Heart right ventricle (tissue), 16 donors: ENCODE results near the gene SCN4A. TPM values are rescaled to one million over a fixed set of nuclear protein-coding genes. Genes with fewer than 3 reads are reported as not detected.

Experiments used
- ATAC-seq, 8 donors: fragments of 200-7000 bp; cut with Tn5 transposase; one replicate each; pipeline ENCODE4 v1.9.1; 2020; ENCODE audit warnings: mild to moderate bottlenecking in 8 of 8, moderate library complexity in 8 of 8, moderate number of reproducible peaks in 1 of 8
- DNase-seq, 2 donors: peaks; one replicate each; pipeline ENCODE4 v3.0.0-alpha.2; 2020
- H3K27ac ChIP-seq, 10 donors: fragments of 200-600 bp; sonication (generic) in 2 of 10; one replicate each; pipeline versions ENCODE4 v1.5.0 to v1.8.0; 2020 to 2022; ENCODE audit warnings: mild to moderate bottlenecking in 3 of 10
- H3K27me3 ChIP-seq, 7 donors: fragments of 200-600 bp; one replicate each; pipeline ENCODE4 v1.8.0; 2021 to 2022; ENCODE audit warnings: mild to moderate bottlenecking in 2 of 7
- H3K36me3 ChIP-seq, 9 donors: fragments of 200-600 bp; sonication (generic) in 1 of 9; one replicate each; pipeline versions ENCODE4 v1.5.0 to v1.8.0; 2020 to 2022; ENCODE audit warnings: mild to moderate bottlenecking in 2 of 9
- H3K4me1 ChIP-seq, 9 donors: fragments of 200-600 bp; sonication (generic) in 1 of 9; one replicate each; pipeline versions ENCODE4 v1.5.0 to v1.8.0; 2020 to 2022; ENCODE audit warnings: mild to moderate bottlenecking in 4 of 9
- H3K4me3 ChIP-seq, 10 donors: fragments of 200-600 bp; sonication (generic) in 2 of 10; one replicate each; pipeline versions ENCODE4 v1.5.0 to v1.8.0; 2020 to 2022; ENCODE audit warnings: mild to moderate bottlenecking in 7 of 10, moderate library complexity in 2 of 10
- H3K9me3 ChIP-seq, 11 donors: fragments of 200-600 bp in 10 of 11; sonication (generic) in 2 of 11; one replicate each; pipeline versions ENCODE4 v1.5.0 to v1.8.0; 2013 to 2022; ENCODE audit warnings: mild to moderate bottlenecking in 2 of 11, control low read depth in 1 of 11, moderate library complexity in 1 of 11
- WGBS, 2 donors: extraction: QIAGEN DNeasy Blood & Tissue Kit; methylation state at CpG; one replicate each; pipeline ENCODE4 v1.1.7; 2013; ENCODE audit warnings: inconsistent platforms in 1 of 2; 5-methylcytosine and 5-hydroxymethylcytosine counted together
- intact Hi-C, 10 donors: fragments of 100-400 bp; cut with DNase I; formaldehyde crosslinking; loops; one replicate each; pipeline versions ENCODE4 v1.11.1 to v1.14.2; 2022
- polyA plus RNA-seq, 2 donors: library from polyadenylated mRNA; stranded (reverse); fragments of 200-250 nt; gene quantifications; one replicate each; pipeline ENCODE4 v1.2.3, GENCODE V29; 2013
- total RNA-seq, 10 donors: library from RNA; stranded (reverse); fragmentation: NEBNext Ultra II Directional in 3 of 10; extraction: Animal tissue kit (Norgen Biotek cat#: 25700) in 3 of 10; gene quantifications; one replicate each; pipeline versions ENCODE4 v1.2.1 to v1.2.4, GENCODE V29; 2021 to 2023
- TF ChIP-seq, protein P1 (sequence below), 9 donors: fragments of 200-600 bp; sonication (generic) in 2 of 9; IDR thresholded peaks; one replicate each; pipeline versions ENCODE4 v1.5.0 to v1.8.0; 2021 to 2022; ENCODE audit warnings: antibody characterized with exemption in 9 of 9, mild to moderate bottlenecking in 5 of 9, moderate library complexity in 1 of 9
- donor health status: Arrhythmogenic right ventricular cardiomyopathy.
- donor health status: ischemic (EF 13 %, LVEDD 7.1; RV severe dilation, severe dysfunction).
- donor health status: healthy with polysubstance abuse.
- donor health status: DM: no; HTN: yes; CAD: no.
- donor health status: DM: no; HTN: no; CAD: no.
- donor health status: ischemic (EF 25% LVEDD 6.9; RV normal size, moderate dysfunction).
- donor health status: ischemic (EF 25% LVEDD 5.7; RV mildly dilated, moderate dysfunction).
- donor health status: healthy.
- donor health status: DM: yes; HTN: yes; CAD: no.
- donor health status: Ischemic cardiomyopathy.
- donor health status: ischemic (EF 35%, LVEDD 5.7; RV mildly dilated, moderate dysfunction).
- donor health status: nonischemic (EF 11% LVEDD 7.7; RV severe dilation, severe dysfunction).
- donor health status: DM: yes; HTN: yes; CAD: no.
- donor health status: PGD.
- donor health status: ischemic (EF 29% LVEDD 5.4; RV normal size, mild dysfunction).
- donor health status: nonischemic (EF 23%, LVEDD 6.1; RV moderate dilation, normal function).

SCN4A gene
- total and polyA plus RNA-seq, 12 donors, result 0.19 to 2.9 (median 0.53) TPM

DNA sequence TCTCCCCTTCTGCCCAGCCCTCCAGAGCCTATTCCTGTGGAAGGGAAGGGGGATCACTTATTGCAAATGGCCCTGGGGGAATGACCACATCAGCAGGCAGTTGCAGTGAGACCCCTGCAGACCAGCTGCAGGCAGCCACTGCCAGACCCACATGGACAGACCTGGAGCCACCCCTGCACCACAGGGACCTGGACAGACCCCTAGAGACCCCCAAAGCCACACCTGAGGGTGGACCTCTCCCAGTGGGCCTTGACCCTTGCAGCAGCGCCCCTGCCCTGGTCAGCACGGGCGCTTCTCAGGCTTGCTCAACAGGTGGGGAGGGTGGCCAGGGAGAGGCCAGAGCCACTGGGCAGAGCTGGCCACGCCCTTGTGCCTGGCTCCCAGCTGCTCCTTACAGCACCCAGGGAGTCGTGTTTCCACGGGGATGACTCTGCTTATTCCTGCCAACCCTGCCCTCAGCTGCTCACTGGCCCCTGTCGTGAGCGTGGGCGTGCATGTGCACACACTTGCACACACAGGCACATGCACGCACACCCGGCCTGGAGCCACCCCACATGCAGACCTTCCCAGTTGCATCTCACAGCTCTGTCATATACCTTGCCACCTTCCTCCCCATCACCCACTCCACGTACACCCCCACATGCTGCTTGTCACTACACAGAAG lies 1.3 kb upstream of the SCN4A start:
- ATAC-seq, result peak in 3 of 8 donors; percentile 9 to 35 (median 10)
- intact Hi-C loops, result no loop called here
- whole genome bisulfite sequencing, 2 donors, result 86% methylated on average over 12 of the region's 12 CpGs
- DNase-seq, result no peak
- H3K27ac ChIP-seq, result no peak overlapping the region
- no peaks in the 10 kb centered on the region for H3K9me3 ChIP-seq
- H3K4me1 ChIP-seq, result peaks cover 0 to 54% (median 22%) of the 10 kb centered on the region in 9 donors
- no peaks in the 10 kb centered on the region for H3K27me3 ChIP-seq
- no peaks in the 10 kb centered on the region for H3K36me3 ChIP-seq
- TF ChIP-seq, protein P1, sequence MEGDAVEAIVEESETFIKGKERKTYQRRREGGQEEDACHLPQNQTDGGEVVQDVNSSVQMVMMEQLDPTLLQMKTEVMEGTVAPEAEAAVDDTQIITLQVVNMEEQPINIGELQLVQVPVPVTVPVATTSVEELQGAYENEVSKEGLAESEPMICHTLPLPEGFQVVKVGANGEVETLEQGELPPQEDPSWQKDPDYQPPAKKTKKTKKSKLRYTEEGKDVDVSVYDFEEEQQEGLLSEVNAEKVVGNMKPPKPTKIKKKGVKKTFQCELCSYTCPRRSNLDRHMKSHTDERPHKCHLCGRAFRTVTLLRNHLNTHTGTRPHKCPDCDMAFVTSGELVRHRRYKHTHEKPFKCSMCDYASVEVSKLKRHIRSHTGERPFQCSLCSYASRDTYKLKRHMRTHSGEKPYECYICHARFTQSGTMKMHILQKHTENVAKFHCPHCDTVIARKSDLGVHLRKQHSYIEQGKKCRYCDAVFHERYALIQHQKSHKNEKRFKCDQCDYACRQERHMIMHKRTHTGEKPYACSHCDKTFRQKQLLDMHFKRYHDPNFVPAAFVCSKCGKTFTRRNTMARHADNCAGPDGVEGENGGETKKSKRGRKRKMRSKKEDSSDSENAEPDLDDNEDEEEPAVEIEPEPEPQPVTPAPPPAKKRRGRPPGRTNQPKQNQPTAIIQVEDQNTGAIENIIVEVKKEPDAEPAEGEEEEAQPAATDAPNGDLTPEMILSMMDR (IDR thresholded peaks at IDR 0.05), result no peak
- H3K4me3 ChIP-seq, result no peak overlapping the region

DNA sequence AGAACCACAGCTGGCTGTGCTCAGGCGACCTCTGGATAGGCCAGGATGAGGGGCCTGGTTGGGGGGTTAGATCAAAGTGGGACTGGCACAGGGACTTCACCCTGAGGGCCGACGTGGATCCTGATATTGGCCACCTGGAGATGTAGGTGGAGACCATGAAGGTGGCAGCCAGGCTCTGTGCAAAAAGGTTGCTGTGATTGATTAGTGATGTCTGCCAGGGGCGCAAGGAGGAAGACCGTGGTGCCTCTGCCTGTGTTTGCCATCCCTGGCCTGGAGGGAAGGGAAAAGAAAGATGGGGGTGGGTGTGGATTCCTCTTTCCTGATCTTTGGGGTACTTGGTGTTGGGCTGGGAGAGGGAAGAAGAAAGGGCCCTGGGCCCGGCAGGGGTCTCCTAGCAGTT lies 529 bp upstream of the SCN4A start:
- Histone ChIP-seq H3K9me3 (no peaks in the 10 kb centered on the region), H3K36me3 (no peaks in the 10 kb centered on the region), H3K27me3 (no peaks in the 10 kb centered on the region), H3K4me3 (no peak overlapping the region), H3K27ac (no peak overlapping the region), H3K4me1 (peaks cover 0 to 47% (median 20%) of the 10 kb centered on the region in 9 donors)
- ATAC-seq, result no peak
- intact Hi-C loops, result no loop called here
- TF ChIP-seq, protein P1 (IDR thresholded peaks at IDR 0.05), result no peak
- WGBS, 2 donors, result 94 to 96% methylated on average over 6 of the region's 6 CpGs
- DNase-seq, result no peak

DNA sequence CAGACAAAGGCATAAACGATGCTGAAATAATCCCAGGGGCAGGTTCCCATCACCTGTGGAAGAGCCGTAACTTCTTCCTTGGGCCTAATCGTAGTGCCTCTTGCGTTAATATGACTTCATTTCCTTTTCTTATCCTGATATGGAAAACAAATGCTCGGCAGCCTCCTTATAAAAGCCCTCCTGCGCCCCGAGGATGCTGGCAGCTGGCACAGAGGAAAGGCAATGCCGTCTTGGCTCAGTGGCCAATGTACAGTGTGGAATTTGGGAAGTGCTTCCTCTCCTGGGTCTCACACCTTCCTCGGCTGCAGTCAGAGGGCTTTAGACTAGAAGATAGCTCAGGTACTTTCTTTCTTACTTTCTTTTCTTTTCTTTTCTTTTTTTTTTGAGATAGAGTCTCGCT lies 3.4 kb downstream of the SCN4A start:
- WGBS, 2 donors, result 55 to 68% methylated on average over 10 of the region's 10 CpGs
- H3K4me3 ChIP-seq, result no peak overlapping the region
- no peak for DNase-seq
- H3K9me3 ChIP-seq, result no peaks in the 10 kb centered on the region
- peak in 3 of 8 donors; percentile 25 to 63 (median 47) for ATAC-seq
- peaks cover 0 to 20% (median 5%) of the 10 kb centered on the region in 9 donors for H3K4me1 ChIP-seq
- intact Hi-C loops, result no loop called here
- peak overlapping the region in 4 of 10 donors; percentile 1 to 39 (median 30) for H3K27ac ChIP-seq
- H3K36me3 ChIP-seq, result no peaks in the 10 kb centered on the region
- no peaks in the 10 kb centered on the region for H3K27me3 ChIP-seq
- TF ChIP-seq, protein P1 (IDR thresholded peaks at IDR 0.05), result no peak

DNA sequence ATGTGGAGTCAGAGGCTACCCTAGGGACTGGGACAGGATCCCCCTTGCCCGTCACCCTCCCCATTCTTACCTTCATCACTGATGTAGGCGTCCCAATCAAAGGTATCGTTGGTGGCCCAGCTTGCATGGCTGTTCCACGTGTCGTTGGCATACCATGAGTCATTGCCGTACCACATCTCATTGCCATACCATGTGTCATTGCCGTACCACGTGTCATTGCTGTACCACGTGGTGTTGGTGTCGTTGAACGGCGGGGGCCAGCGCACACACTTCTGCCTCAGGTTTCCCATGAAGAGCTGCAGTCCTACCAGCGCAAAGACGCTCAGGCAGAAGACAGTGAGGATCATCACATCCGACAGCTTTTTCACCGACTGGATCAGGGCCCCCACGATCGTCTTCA lies 4.8 kb downstream of the SCN4A start:
- H3K36me3 ChIP-seq, result no peaks in the 10 kb centered on the region
- peaks cover 0 to 28% (median 15%) of the 10 kb centered on the region in 9 donors for H3K4me1 ChIP-seq
- H3K27ac ChIP-seq, result no peak overlapping the region
- 90 to 91% methylated on average over 19 of the region's 19 CpGs for WGBS, 2 donors
- DNase-seq, result no peak
- no peaks in the 10 kb centered on the region for H3K9me3 ChIP-seq
- ATAC-seq, result no peak
- no peak overlapping the region for H3K4me3 ChIP-seq
- TF ChIP-seq, protein P1 (IDR thresholded peaks at IDR 0.05), result no peak
- no peaks in the 10 kb centered on the region for H3K27me3 ChIP-seq
- intact Hi-C loops, result no loop called here
